ENCODE data around the gene RSPH3.

DNA sequence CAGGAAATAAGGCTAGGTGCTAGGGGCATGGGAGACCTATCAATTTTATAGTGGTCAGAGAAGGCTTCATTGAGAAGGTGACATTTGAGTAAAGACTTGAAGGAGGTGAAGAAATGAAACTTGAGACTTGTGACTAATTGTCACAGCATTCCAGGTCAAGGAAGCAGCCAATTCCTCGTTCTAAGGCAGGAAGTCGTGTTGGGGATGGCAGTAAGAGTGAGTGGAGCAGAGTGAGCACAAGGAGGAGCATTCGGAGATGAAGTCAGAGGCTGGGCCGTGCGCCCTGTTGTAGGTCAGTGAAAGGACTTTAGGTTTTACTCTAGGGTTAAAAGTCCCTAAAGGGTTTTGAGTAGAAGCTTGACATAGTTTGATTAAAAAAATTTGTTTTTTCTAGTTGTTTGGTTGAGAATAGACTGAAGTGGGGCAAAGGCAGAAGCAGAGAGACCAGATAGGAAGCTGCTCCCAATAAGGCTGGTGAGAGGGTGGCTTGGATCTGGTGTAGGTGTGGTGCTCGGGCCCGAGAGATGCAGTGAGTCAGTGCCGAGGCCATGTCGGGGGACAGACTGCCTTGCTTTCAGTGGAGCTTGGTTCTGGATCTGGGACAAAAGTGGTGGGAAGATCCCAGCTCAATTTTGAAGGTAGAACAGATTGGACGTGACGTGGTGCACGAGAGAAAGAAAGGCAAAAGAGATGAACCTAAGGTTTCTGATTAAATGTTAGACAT lies 2.6 kb upstream of the RSPH3 start:
- TF ChIP-seq POLR2A (IDR thresholded peaks at IDR 0.05) (no peak), EP300 (IDR thresholded peaks at IDR 0.05) (no peak)
- TF ChIP-seq, protein P1, sequence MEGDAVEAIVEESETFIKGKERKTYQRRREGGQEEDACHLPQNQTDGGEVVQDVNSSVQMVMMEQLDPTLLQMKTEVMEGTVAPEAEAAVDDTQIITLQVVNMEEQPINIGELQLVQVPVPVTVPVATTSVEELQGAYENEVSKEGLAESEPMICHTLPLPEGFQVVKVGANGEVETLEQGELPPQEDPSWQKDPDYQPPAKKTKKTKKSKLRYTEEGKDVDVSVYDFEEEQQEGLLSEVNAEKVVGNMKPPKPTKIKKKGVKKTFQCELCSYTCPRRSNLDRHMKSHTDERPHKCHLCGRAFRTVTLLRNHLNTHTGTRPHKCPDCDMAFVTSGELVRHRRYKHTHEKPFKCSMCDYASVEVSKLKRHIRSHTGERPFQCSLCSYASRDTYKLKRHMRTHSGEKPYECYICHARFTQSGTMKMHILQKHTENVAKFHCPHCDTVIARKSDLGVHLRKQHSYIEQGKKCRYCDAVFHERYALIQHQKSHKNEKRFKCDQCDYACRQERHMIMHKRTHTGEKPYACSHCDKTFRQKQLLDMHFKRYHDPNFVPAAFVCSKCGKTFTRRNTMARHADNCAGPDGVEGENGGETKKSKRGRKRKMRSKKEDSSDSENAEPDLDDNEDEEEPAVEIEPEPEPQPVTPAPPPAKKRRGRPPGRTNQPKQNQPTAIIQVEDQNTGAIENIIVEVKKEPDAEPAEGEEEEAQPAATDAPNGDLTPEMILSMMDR (IDR thresholded peaks at IDR 0.05) = no peak

Measured in suprapubic skin (tissue), 3 donors.